SK-N-MC (cell line): Measurements from ENCODE around the gene SLC2A2.

Experiments used
- EZH2 ChIP-seq: fragments of 200-600 bp; sonication (generic); IDR thresholded peaks from one replicate; pipeline ENCODE4 v1.6.1; 2017; ENCODE audit warnings: antibody characterized with exemption
- FOXP2 ChIP-seq: optimal IDR thresholded peaks from 2 replicates; pipeline ENCODE3; 2011; ENCODE audit warnings: mild to moderate bottlenecking, moderate library complexity; ENCODE audit not compliant: insufficient read depth; ENCODE audit errors: extremely low read length, control extremely low read depth
- POLR2AphosphoS5 ChIP-seq: IDR thresholded peaks from 2 replicates; pipeline ENCODE4 v1.6.1; 2012; ENCODE audit warnings: mild to moderate bottlenecking, low read depth, low read length, borderline replicate concordance

DNA sequence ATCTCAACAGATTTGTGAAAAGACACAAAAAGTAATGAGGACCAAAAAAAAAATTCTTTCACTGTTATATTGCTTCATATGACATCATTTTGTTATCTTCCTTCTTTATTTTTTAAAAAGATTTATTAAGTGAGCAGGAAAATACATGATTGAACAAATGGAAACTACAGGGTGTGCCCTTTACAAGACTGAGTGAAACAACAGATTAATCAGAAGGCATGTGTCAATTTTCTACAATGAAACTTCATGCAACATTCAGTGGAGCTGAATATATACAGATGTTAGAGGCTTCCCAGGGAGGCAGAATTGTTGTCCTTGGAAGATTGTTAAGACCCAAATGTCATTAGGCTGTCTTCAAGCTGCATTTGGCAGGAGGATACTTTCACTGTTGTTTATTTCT is 28.4 kb upstream of the SLC2A2 start:
- TF ChIP-seq EZH2: no peak
- no peak for TF ChIP-seq FOXP2
- no peak for TF ChIP-seq POLR2AphosphoS5
